Endothelial cell (in vitro differentiated cells): Measurements from ENCODE around the gene MYO3B. TPM values are rescaled to one million over a fixed set of nuclear protein-coding genes. Genes with fewer than 3 reads are reported as not detected.

Source experiments
- DNase-seq: peaks from one replicate; pipeline ENCODE4 v3.0.0; 2021; ENCODE audit warnings: low spot score
- H3K27ac Mint-ChIP-seq: one replicate; pipeline ENCODE4 v1.8.0; 2021; ENCODE audit warnings: mixed read lengths, inconsistent platforms; ENCODE audit not compliant: unreplicated experiment
- H3K27me3 Mint-ChIP-seq: one replicate; pipeline ENCODE4 v1.8.0; 2021; ENCODE audit warnings: mild to moderate bottlenecking, moderate library complexity, mixed read lengths, inconsistent platforms; ENCODE audit not compliant: unreplicated experiment
- H3K36me3 Mint-ChIP-seq: one replicate; pipeline ENCODE4 v1.8.0; 2021; ENCODE audit warnings: mild to moderate bottlenecking, low read depth, mixed read lengths, inconsistent platforms; ENCODE audit not compliant: unreplicated experiment
- H3K4me1 Mint-ChIP-seq: one replicate; pipeline ENCODE4 v1.8.0; 2021; ENCODE audit warnings: mild to moderate bottlenecking, mixed read lengths, inconsistent platforms; ENCODE audit not compliant: unreplicated experiment
- H3K4me3 Mint-ChIP-seq: one replicate; pipeline ENCODE4 v1.8.0; 2021; ENCODE audit warnings: mild to moderate bottlenecking, mixed read lengths, inconsistent platforms; ENCODE audit not compliant: unreplicated experiment
- H3K9me3 Mint-ChIP-seq: one replicate; pipeline ENCODE4 v1.8.0; 2021; ENCODE audit warnings: mixed read lengths, inconsistent platforms; ENCODE audit not compliant: unreplicated experiment
- CTCF ChIP-seq: fragments of 200-600 bp; sonication (generic); IDR thresholded peaks from one replicate; pipeline ENCODE4 v1.5.0; 2021; ENCODE audit warnings: antibody characterized with exemption; ENCODE audit not compliant: unreplicated experiment
- total RNA-seq: library from RNA; stranded (reverse); fragmentation: NEBNext Ultra II Directional; extraction: Animal tissue kit (Norgen Biotek cat#: 25700); gene quantifications from one replicate; pipeline ENCODE4 v1.2.1, GENCODE V29; 2021; ENCODE audit not compliant: unreplicated experiment

MYO3B gene
- total RNA-seq, 1 donor from 2014 or later = 1.3 TPM

- Mint-ChIP-seq H3K4me3 (no peak overlapping the region), H3K4me1 (peaks cover 52% of the 10 kb centered on the region)
Measured at GRCh38 chr2:170313347-170313991, 135.5 kb downstream of the MYO3B start.

GRCh38 chr2:170313992-170314348 lies 136.0 kb downstream of the MYO3B start:
- Mint-ChIP-seq H3K4me3 (no peak overlapping the region), H3K27me3 (peaks cover 1% of the 10 kb centered on the region), H3K4me1 (peaks cover 48% of the 10 kb centered on the region), H3K9me3 (no peaks in the 10 kb centered on the region), H3K27ac (no peak overlapping the region), H3K36me3 (peaks cover 4% of the 10 kb centered on the region)
- TF ChIP-seq CTCF = no peak
- no peak for DNase-seq

More at GRCh38 chr2:170313347-170313991, 135.5 kb downstream of the MYO3B start:
- TF ChIP-seq CTCF = no peak
- DNase-seq = no peak
- peaks cover 1% of the 10 kb centered on the region for H3K27me3 Mint-ChIP-seq
- peaks cover 4% of the 10 kb centered on the region for H3K36me3 Mint-ChIP-seq
- no peaks in the 10 kb centered on the region for H3K9me3 Mint-ChIP-seq
- no peak overlapping the region for H3K27ac Mint-ChIP-seq

DNA sequence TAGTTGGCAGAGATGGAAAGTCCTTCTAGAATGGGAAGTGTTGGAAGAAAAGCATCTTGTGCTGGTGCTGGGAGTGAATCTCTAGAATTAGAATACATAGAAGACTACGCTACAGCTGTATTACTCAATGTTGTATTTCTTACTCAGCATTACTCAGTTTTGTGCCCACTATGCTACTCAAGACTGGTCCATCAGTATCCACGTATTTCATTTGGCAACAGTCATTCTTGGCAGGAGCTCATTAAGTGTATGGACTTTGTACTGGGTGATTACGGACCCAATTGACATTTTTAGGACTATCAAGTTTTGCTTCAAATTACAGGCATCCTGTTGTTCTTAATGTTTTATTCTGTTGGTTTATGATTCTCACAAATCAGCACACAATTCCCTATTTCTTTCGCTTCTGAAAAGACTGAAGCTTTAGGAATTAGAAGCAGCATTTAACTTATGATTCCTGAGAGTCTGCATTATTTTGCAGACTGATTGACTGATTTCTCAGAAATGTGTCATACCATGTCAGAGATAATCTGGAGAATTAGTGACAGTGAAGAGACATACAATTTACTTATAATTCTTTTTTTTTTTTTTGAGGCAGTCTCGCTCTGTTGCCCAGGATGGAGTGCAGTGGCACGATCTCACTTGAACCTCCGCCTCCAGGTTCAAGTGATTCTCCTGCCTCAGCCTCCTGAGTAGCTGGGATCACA lies 136.9 kb downstream of the MYO3B start:
- Mint-ChIP-seq H3K27ac (no peak overlapping the region), H3K4me1 (peaks cover 38% of the 10 kb centered on the region), H3K4me3 (no peak overlapping the region), H3K27me3 (peaks cover 1% of the 10 kb centered on the region), H3K9me3 (no peaks in the 10 kb centered on the region), H3K36me3 (peaks cover 4% of the 10 kb centered on the region)
- no peak for TF ChIP-seq CTCF
- DNase-seq = no peak

DNA sequence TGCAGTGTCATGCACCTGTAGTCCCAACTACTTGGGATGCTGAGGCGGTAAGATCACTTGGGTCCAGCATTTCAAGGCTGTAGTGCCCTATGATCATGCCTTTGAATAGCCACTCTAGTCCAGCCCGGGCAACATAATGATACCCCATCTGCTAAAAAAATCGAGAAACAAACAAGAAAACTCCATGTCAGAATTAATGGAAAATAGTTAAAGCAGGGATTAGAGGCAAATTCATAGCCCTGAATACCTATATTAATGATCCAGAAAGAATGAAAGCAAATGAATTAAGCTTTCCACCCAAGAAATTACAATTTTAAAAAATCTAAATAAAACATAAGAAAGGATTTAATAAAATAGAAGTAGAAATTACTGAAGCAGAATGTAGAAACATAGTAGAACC lies 143.0 kb downstream of the MYO3B start:
- no peak for DNase-seq
- peaks cover 19% of the 10 kb centered on the region for H3K4me1 Mint-ChIP-seq
- no peaks in the 10 kb centered on the region for H3K27me3 Mint-ChIP-seq
- peaks cover 16% of the 10 kb centered on the region for H3K36me3 Mint-ChIP-seq
- no peak overlapping the region for H3K4me3 Mint-ChIP-seq
- H3K27ac Mint-ChIP-seq = no peak overlapping the region
- TF ChIP-seq CTCF = no peak
- H3K9me3 Mint-ChIP-seq = peaks cover 5% of the 10 kb centered on the region

DNA sequence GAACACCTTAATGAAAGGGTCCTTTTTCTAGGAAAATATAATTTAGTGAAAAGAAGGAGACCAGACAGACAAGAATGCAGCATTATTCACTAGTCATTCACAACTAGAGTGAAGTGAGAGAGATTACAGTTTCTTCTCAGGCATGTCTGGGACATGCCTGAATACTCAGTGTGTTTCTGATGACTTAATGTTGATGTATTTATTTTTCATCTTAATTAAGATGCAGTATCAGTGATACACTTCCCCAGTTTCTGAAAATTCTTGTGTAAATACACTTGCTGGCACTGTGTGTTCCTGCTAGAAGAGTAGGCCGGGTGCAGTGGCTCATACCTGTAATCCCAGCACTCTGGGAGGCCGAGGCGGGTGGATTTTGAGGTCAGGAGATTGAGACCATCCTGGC lies 143.6 kb downstream of the MYO3B start:
- no peak for TF ChIP-seq CTCF

More for the DNA sequence above, 143.6 kb downstream of the MYO3B start:
- Mint-ChIP-seq H3K9me3 (peaks cover 5% of the 10 kb centered on the region), H3K4me3 (no peak overlapping the region), H3K4me1 (peaks cover 19% of the 10 kb centered on the region), H3K27me3 (no peaks in the 10 kb centered on the region), H3K36me3 (peaks cover 16% of the 10 kb centered on the region), H3K27ac (no peak overlapping the region)
- no peak for DNase-seq
